Measurements from ENCODE around the gene MDFIC. TPM values are rescaled to one million over a fixed set of nuclear protein-coding genes. Genes with fewer than 3 reads are reported as not detected.
A peak's percentile ranks its signal among the peaks of the same experiment; 100 is the strongest.

MDFIC gene
- total and polyA plus RNA-seq, 2 donors (not counting 1 experiment from before 2014, with no cell fraction given): 19.6 to 66.1 TPM

DNA sequence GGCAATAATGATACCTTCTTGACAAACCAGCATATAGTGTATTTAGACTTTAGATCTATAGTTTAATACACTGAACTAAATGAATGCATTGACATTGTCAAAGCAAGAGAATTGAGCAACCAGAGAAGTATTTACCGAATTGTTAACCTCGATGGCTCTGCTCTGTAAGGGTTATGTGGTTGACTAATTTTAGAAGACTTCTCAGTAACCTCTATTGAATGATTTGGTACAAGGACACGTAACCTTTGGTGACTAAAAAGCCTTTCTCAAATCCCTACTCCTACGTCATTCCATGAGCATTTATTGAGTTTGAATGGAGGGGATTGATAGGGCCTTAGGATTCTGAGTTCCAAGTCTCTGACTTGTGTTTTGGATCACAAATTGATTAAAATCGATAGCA lies 67.6 kb downstream of the MDFIC start:
- Histone ChIP-seq H3K9me3 (ENCODE audit: control extremely low read depth in 1 of 3, control insufficient read depth in 2 of 3, insufficient read depth in 1 of 3, low read length in 2 of 3) (no peaks in the 10 kb centered on the region), H3K79me2 (ENCODE audit: control insufficient read depth, insufficient read depth, low read length) (peaks cover 4% of the 10 kb centered on the region), H3K36me3 (replicated peaks in 1 of 2; ENCODE audit: control extremely low read depth in 1 of 2, control insufficient read depth in 1 of 2, extremely low read depth in 1 of 2, insufficient read depth in 2 of 2, low read length in 1 of 2) (peaks cover 0 to 6% of the 10 kb centered on the region in 2 experiments), H4K20me1 (ENCODE audit: control insufficient read depth, insufficient read depth, low read length, poor library complexity, severe bottlenecking) (no peaks in the 10 kb centered on the region), H2AFZ (ENCODE audit: insufficient read depth, low read depth, low read length, poor library complexity, severe bottlenecking) (no peak overlapping the region), H3K9ac (ENCODE audit: low read length) (no peak overlapping the region), H3K4me1 (ENCODE audit: control insufficient read depth in 2 of 2, insufficient read depth in 2 of 2, low read length in 2 of 2) (no peaks in the 10 kb centered on the region), H3K27ac (ENCODE audit: low read length in 2 of 2) (no peak overlapping the region), H3K4me2 (replicated peaks; ENCODE audit: low read depth, low read length, poor library complexity, severe bottlenecking) (no peak overlapping the region), H3K4me3 (ENCODE audit: control extremely low read depth in 1 of 5, extremely low read depth in 1 of 5, insufficient read depth in 1 of 5, low read depth in 2 of 5, low read length in 4 of 5) (no peak overlapping the region), H3K27me3 (replicated peaks in 1 of 4; ENCODE audit: control extremely low read depth in 1 of 4, control insufficient read depth in 3 of 4, insufficient read depth in 4 of 4, low read length in 3 of 4) (no peaks in the 10 kb centered on the region)
- TF ChIP-seq, protein P1, sequence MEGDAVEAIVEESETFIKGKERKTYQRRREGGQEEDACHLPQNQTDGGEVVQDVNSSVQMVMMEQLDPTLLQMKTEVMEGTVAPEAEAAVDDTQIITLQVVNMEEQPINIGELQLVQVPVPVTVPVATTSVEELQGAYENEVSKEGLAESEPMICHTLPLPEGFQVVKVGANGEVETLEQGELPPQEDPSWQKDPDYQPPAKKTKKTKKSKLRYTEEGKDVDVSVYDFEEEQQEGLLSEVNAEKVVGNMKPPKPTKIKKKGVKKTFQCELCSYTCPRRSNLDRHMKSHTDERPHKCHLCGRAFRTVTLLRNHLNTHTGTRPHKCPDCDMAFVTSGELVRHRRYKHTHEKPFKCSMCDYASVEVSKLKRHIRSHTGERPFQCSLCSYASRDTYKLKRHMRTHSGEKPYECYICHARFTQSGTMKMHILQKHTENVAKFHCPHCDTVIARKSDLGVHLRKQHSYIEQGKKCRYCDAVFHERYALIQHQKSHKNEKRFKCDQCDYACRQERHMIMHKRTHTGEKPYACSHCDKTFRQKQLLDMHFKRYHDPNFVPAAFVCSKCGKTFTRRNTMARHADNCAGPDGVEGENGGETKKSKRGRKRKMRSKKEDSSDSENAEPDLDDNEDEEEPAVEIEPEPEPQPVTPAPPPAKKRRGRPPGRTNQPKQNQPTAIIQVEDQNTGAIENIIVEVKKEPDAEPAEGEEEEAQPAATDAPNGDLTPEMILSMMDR (IDR thresholded peaks at IDR 0.05): no peak
- TF ChIP-seq EZH2 (IDR thresholded peaks at IDR 0.05; ENCODE audit: borderline replicate concordance, insufficient read depth, low read depth, low read length, poor library complexity, severe bottlenecking): no peak
- no peaks in the 10 kb centered on the region for H3K27me3 Mint-ChIP-seq
- ChIA-PET CTCF (no interaction called here), POLR2A (no interaction called here)
- no peak overlapping the region for H3K4me3 Mint-ChIP-seq
- intact Hi-C loops (cut with micrococcal nuclease): no loop called here
- DNase-seq (no peak), ATAC-seq (ENCODE audit: low read depth) (no peak)
- H3K27ac Mint-ChIP-seq: no peak overlapping the region
- no CpG with 5 or more reads among the region's 5 CpGs for WGBS (ENCODE audit: insufficient coverage)
- H3K9me3 Mint-ChIP-seq (ENCODE audit: insufficient read depth): no peaks in the 10 kb centered on the region
- peaks cover 15% of the 10 kb centered on the region for H3K4me1 Mint-ChIP-seq

DNA sequence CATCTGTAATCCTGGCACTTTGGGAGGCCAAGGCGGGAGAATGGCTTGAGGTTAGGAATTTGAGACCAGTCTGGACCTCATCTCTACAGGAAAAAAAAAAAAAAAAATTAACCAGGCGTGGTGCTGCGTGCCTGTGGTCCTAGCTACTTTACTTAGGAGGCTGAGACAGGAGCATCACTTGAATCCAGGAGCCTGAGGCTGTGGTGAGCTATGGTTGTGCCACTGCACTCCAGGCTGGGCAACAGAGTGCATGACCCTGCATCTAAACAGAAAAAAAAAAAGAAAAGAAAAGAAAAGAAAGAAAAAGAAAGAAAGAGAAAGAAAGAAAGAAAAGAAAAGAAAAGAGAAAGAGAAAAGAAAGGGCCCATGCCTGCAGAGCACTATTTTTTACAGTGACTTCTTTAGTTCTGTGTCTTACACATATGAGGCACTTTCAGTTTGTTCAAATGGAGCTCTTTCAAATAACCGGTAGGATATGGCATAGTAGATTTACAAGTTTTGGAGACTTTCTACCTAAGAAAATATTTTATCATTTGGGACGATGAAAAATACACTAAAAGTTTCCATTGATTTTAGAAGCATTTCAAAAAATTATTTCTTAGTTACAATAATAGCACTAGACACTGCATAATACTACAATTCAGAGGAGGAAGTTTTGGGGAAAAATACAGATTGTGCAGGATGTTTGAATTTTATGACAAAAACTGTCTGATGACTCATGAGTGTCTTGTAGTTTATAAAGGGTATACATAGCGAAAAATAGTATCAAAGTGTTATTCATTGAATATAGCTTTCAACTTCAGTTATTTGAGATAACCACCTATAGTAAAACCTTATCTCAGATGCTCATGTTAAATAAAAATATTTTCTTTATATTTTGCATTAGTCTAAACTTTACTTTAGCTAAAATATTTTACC lies 75.9 kb downstream of the MDFIC start:
- ATAC-seq (ENCODE audit: low read depth) (no peak), DNase-seq (no peak)
- no peak overlapping the region for H3K4me3 Mint-ChIP-seq
- H3K27ac Mint-ChIP-seq: peak overlapping the region; percentile 21
- no peak overlapping the region for H2AFZ ChIP-seq (ENCODE audit: insufficient read depth, low read depth, low read length, poor library complexity, severe bottlenecking)
- H3K9me3 Mint-ChIP-seq (ENCODE audit: insufficient read depth): no peaks in the 10 kb centered on the region
- no peaks in the 10 kb centered on the region for H3K9me3 ChIP-seq (ENCODE audit: control extremely low read depth in 1 of 3, control insufficient read depth in 2 of 3, insufficient read depth in 1 of 3, low read length in 2 of 3)
- no peak overlapping the region for H3K4me3 ChIP-seq (ENCODE audit: control extremely low read depth in 1 of 5, extremely low read depth in 1 of 5, insufficient read depth in 1 of 5, low read depth in 2 of 5, low read length in 4 of 5)
- CTCF ChIA-PET: interaction anchor here (1.1 kb wide), 1 partner anchor 131 kb away, joined by 4 read pairs; no protein-coding TSS in a partner anchor
- TF ChIP-seq EZH2 (IDR thresholded peaks at IDR 0.05; ENCODE audit: borderline replicate concordance, insufficient read depth, low read depth, low read length, poor library complexity, severe bottlenecking): no peak
- TF ChIP-seq, protein P1 (IDR thresholded peaks at IDR 0.05): no peak
- H3K9ac ChIP-seq (ENCODE audit: low read length): no peak overlapping the region
- H3K79me2 ChIP-seq (ENCODE audit: control insufficient read depth, insufficient read depth, low read length): peaks cover 7% of the 10 kb centered on the region
- 100% methylated on average over 2 of the region's 6 CpGs for WGBS (ENCODE audit: insufficient coverage)
- no peaks in the 10 kb centered on the region for H3K27me3 ChIP-seq (replicated peaks in 1 of 4; ENCODE audit: control extremely low read depth in 1 of 4, control insufficient read depth in 3 of 4, insufficient read depth in 4 of 4, low read length in 3 of 4)
- H3K4me2 ChIP-seq (replicated peaks; ENCODE audit: low read depth, low read length, poor library complexity, severe bottlenecking): no peak overlapping the region
- POLR2A ChIA-PET: interaction anchor here (0.7 kb wide), 1 partner anchor 43 kb away, joined by 4 read pairs; no protein-coding TSS in a partner anchor
- H3K4me1 Mint-ChIP-seq: peaks cover 18% of the 10 kb centered on the region
- H3K36me3 ChIP-seq (replicated peaks in 1 of 2; ENCODE audit: control extremely low read depth in 1 of 2, control insufficient read depth in 1 of 2, extremely low read depth in 1 of 2, insufficient read depth in 2 of 2, low read length in 1 of 2): peaks cover 0 to 12% of the 10 kb centered on the region in 2 experiments
- no peak overlapping the region for H3K27ac ChIP-seq (ENCODE audit: low read length in 2 of 2)
- no peaks in the 10 kb centered on the region for H3K27me3 Mint-ChIP-seq
- H3K4me1 ChIP-seq (ENCODE audit: control insufficient read depth in 2 of 2, insufficient read depth in 2 of 2, low read length in 2 of 2): no peaks in the 10 kb centered on the region
- intact Hi-C loops (cut with micrococcal nuclease): loop anchor here (5.0 kb wide), 1 partner anchor 50 kb away; no protein-coding TSS in a partner anchor
- no peaks in the 10 kb centered on the region for H4K20me1 ChIP-seq (ENCODE audit: control insufficient read depth, insufficient read depth, low read length, poor library complexity, severe bottlenecking)

Measured in B cell (primary cell).